Endometrium (tissue), 2 donors: Measurements from ENCODE around the gene MRTFB.
"Not testable (repeated sequence)": the region's sequence is repeated elsewhere in the genome, so short reads cannot be mapped to it uniquely, and the experiment has no call there.

ENCODE experiments used
- FAIRE-seq: peaks from 2 replicates; lab custom pipeline; 2012; peaks lifted over from hg19 to GRCh38; lab: Jason Lieb, UNC
- donor health status: control.
- donor health status: control.

The MRTFB gene

DNA sequence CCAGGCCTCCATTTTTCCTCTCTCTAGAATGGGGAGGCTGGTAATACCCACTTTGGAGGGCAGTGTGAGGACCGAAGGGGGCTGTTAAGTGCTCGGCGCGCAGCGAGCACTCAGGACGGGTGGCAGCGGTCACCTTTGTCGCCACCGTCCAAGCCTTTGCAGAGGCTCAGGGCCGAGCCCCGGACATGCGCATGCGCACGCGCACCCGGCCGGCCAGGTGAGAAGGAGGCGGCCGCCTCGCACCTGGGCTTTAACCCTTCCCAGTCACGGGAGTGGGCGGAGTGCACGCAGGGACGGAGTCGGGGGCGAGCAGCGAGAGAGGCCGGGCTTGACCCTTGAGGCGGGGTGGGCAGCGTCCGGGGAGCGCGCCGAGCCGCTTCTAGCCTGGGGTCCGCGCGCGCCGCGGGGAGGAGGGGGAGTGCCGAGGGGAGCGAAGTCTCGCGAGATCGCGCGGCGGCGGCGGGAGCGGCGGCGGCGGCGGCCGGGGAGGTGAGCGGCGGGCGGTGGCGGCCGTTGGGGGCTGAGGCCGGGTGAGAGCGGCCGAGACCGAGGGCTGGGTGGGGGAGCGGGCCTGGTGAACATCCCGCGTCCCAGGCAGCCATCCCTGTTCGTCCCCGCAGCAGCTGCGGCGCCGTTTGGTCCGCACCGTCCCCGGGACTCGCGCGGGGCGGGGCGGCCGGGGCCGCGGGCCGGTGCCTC lies at the start of gene MRTFB:
Gene MRTFB, plus strand, starts transcription at position 443 of the 699 bp plus-strand sequence. CDS start 69,288 bp downstream, outside the sequence.
- FAIRE-seq, result no peak

DNA sequence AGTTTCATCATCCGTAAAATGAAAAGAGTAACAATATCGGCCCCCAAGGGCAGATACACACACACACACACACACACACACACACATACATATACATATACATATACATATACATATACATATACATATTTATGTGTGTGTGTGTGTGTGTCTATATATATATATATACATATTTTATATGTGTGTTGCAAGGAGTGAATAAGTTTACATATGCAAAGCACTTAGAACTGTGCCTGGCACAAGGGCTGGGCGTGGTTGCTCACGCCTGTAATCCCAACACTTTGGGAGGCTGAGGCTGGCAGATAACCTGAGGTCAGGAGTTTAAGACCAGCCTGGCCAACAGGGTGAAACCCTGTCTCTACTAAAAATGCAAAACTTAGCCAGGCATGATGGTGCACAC lies 47.6 kb upstream of the MRTFB start:
- not testable (repeated sequence) for FAIRE-seq

GRCh38 chr16:14024283-14024682 lies 46.8 kb upstream of the MRTFB start:
- FAIRE-seq, result no peak

DNA sequence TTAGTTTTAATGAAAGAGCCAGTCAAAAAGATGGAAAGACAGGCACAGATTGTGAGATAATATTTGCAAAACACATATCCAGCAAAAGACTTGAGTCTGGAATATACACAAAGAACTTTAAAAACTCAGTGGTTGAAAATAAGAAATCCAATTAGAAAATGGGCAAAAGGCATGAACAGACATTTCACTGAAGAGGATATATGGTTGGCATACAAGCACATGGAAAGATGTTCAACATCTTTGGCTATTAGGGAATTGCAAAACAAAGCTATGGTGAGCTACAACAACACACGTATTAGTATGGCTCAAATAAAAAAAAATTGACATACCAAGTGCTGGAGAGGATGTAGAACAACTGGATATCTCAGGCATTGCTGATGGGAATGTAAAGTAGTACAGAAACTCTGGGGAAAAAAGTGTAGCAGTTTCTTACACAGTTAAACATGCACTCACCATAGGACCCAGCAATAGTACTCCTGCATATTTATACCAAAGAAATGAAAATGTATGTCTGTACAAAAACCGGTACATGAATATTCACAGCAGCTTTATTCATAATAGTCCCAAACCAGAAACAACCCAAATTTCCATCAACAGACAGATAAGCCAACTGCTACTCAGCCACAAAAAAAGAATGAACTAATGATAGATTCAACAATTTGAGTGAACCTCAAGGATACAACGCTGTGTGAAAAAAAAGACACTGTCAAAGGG lies 44.4 kb upstream of the MRTFB start:
- FAIRE-seq, result no peak

DNA sequence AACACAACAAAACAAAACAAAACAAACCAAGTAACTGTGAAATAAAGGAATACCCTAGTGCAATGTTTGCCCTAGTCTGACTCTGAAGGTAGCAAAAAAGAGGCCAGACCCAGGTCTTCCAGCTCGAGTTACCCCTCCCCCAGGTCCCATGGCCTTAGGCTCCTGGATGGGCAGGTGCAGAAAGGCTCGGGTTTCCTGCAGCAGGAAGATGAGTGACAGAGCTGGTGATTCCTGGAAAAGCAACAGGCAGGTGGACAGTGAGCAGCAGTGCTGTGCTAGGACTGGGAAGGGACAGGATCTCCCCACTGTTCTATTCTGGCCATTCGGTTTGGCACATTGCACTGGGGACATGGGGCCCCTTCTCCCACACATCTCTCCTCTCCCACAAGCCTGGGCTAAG lies 42.9 kb upstream of the MRTFB start:
- FAIRE-seq, result no peak

DNA sequence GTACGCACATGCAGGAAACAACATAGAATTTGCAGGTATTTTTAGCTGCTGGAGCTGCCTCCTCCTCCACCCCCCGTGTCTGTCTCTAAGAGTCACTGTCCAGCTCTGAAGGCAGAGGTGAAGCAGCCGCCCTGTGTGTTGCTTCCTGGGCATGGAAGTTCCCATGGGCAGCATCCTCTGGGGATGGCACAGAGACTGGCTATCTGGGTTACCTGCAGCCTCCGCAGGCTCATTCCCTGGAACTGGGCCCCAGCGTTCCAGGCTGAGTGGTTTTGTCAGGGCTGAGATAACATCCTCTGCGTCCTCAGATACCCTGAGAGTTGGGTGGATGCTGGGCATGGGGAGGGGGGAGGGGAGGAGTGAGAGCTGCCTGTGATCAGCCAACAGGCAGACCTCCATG lies 41.5 kb upstream of the MRTFB start:
- no peak for FAIRE-seq

- no peak for FAIRE-seq
Observed at GRCh38 chr16:14035092-14035491, 36.0 kb upstream of the MRTFB start.

DNA sequence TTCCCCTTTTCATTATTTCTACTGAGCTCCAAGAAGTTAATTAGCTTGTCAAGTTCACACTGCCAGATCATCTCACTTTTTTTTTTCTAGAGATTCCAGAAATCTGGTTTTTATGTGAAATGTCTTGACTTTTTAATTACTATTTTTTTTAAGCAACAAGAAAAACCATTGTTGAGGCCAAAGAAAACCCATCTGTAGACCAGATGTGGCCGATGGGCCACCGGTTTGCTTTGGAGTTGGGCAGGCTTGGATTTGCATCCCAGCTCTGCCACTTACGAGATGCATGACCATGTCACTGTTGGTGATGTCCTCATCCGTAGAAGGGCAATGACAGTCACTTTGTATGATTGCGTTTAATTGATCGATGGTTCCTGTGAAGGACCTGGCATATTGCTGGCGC lies 34.2 kb upstream of the MRTFB start:
- FAIRE-seq, result peak; percentile 94

GRCh38 chr16:14037960-14038359 lies 33.2 kb upstream of the MRTFB start:
- no peak for FAIRE-seq

DNA sequence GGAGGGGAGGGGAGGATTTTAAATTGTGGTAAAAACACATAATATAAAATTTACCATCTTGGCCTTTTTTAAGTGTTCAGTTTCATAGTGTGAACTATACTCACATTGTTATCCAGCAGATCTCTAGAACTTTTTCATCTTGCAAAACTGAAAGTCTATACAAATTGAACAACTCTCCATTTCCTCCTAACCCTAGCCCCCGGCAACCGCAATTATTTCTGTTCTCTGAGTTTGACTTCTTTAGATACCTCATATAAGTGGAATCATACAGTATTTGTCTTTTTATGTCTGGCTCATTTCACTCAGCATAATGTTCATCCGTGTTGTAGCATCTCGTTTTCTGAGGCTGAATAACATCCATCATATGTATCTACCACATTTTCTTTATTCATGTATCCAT lies 30.0 kb upstream of the MRTFB start:
- no peak for FAIRE-seq

GRCh38 chr16:14042706-14043105 lies 28.4 kb upstream of the MRTFB start:
- no peak for FAIRE-seq

- no peak for FAIRE-seq
Observed at GRCh38 chr16:14043278-14043677, 27.8 kb upstream of the MRTFB start.

DNA sequence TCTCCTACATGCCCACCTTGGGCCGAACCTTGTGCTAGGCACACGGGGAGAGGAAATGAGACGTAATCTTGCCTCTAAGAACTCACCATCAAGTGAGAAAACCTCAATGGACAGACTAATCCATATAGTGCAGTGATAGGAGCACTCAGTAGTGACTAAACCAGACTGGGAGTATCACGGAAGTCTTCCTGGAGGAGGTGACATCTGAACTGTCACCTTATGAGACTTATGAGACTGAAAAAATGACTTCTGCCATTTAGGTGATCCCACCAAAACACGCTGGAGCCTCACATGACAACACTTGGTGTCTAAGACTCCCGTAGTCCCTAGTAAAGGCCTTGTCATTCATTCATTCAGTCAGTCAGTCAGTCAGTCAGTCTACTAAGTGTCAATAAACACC lies 27.3 kb upstream of the MRTFB start:
- no peak for FAIRE-seq

GRCh38 chr16:14047121-14047859 lies 23.8 kb upstream of the MRTFB start:
- FAIRE-seq, result not testable (repeated sequence)

- FAIRE-seq, result no peak
Observed at GRCh38 chr16:14050291-14051027, 20.7 kb upstream of the MRTFB start.

DNA sequence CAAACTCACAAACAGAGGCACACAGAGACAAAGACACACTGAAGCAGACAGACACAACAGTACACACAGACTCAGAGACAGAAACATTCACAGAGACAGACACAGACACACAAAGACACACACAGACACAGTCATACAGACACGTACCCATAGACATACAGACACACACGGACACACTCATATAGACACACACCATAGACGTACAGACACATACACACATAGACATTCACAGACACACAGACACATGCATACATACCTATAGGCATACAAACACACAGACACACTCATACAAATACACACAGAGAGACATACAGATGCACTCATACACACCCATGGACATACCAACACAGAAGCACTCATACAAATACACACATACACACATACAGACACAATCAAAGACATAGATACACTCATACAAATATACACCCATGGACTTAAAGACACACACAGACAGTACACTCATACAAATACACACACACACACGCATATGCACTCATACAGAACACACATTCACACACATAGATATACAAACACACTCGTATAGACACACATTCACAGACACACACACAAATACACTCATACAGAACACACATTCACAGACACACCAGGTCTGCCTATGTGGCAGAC lies 19.9 kb upstream of the MRTFB start:
- no peak for FAIRE-seq

- no peak for FAIRE-seq
Observed at GRCh38 chr16:14056970-14057369, 14.1 kb upstream of the MRTFB start.

- FAIRE-seq, result no peak
Observed at GRCh38 chr16:14057878-14058382, 13.2 kb upstream of the MRTFB start.

DNA sequence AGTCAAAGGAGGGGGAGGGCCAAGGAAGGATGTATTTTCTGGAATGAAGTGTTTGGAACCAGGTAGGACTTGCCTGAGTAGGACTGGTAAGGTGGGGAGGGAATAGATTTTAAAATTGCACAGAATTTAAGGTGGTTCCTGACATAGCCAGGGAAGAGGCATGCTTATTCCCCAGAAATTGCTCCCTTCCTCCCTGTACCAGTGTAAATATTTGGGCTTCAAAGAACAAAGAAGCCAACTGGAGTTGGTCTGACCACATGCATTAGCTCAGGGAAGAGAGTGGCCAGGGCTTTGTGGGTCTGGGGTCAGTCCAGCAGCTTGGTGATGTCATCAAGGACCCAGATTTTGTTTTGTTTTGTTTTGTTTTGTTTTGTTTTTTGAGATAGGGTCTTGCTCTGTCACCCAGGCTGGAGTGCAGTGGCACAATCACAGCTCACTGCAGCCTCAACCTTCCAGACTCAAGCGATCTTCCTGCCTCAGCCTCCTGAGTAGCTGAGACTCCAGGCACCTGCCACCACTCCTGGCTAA lies 9.3 kb upstream of the MRTFB start:
- FAIRE-seq, result no peak

DNA sequence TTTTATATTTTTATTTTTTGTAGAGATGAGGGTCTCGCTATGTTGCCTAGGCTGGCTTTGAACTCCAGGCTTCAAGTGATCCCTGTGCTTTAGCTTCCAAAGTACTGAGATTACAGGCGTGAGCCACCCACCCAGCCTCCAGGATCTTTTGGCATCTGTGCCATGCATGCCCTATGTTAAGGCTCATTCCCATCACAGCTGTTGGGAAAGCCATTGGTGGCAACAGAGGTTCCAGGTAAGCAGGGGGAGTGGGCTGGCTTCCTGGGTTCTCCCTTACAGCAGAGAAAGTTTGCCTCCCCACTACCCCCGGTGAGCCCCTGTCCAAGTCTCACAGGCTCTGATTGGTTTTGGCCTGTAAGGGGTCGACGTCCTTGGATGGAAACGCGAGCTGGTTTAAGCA lies 8.9 kb upstream of the MRTFB start:
- FAIRE-seq, result no peak
